Measurements from ENCODE around the gene ST8SIA2.
"Not testable (repeated sequence)": the region's sequence is repeated elsewhere in the genome, so short reads cannot be mapped to it uniquely, and the experiment has no call there.

Gene ST8SIA2

DNA sequence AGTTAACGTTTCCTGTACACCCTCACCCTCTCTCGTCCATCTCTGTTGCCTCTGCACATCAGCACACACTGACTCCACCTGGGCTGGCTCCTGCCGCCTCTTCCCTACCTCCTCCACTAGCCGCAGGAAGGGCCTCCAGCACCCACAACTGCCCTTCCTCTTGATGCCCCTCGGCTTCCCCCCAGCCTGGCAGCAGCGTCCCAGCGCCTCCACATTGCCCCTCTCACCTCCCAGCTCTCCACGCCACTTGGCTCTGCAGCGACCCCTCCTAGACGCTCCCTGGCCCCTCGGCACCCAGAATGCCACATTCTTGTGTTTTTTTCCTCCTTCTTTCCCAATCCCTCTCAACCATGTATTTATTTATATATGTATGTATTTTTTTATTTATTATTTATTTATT is 73.6 kb downstream of the ST8SIA2 start:
- H3K27ac ChIP-seq (ENCODE audit: low read depth, low read length) = no peak overlapping the region
- H3K27me3 ChIP-seq (ENCODE audit: control insufficient read depth in 1 of 2, insufficient read depth in 2 of 2, low read length in 2 of 2) = no peaks in the 10 kb centered on the region
- no peaks in the 10 kb centered on the region for H3K9me3 ChIP-seq (ENCODE audit: low read length)
- H3K4me1 ChIP-seq (ENCODE audit: insufficient read depth, low read length) = no peaks in the 10 kb centered on the region
- H3K4me3 ChIP-seq (ENCODE audit: low read depth in 1 of 2, low read length in 2 of 2) = no peak overlapping the region
- no peaks in the 10 kb centered on the region for H3K36me3 ChIP-seq (ENCODE audit: insufficient read depth, low read length)
- H3K9ac ChIP-seq (ENCODE audit: low read length) = no peak overlapping the region

- Histone ChIP-seq H3K36me3 (ENCODE audit: insufficient read depth, low read length) (no peaks in the 10 kb centered on the region), H3K27me3 (ENCODE audit: control insufficient read depth in 1 of 2, insufficient read depth in 2 of 2, low read length in 2 of 2) (no peaks in the 10 kb centered on the region), H3K9ac (ENCODE audit: low read length) (no peak overlapping the region), H3K27ac (ENCODE audit: low read depth, low read length) (no peak overlapping the region), H3K9me3 (ENCODE audit: low read length) (no peaks in the 10 kb centered on the region), H3K4me1 (ENCODE audit: insufficient read depth, low read length) (no peaks in the 10 kb centered on the region), H3K4me3 (ENCODE audit: low read depth in 1 of 2, low read length in 2 of 2) (no peak overlapping the region)
Observed at GRCh38 chr15:92468991-92469390, 75.3 kb downstream of the ST8SIA2 start.

DNA sequence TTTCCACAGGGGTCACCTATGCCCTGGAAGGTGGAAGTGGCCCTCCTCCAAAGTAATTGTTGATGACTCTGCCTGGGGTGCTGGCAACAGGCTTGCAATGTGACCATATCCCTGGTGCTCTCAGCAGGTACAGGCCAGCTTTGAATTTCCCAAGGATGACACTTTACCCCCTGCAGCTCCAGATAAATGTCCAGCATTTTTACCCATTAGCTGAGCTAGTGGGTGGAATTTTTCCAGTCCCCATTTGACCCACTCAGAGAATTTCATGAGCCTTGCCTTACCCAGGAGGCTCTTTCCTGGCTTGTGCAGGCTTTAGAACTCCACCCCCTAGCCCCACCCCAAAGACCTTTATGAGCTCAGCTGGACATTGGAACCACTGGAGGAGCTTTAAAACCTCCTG is 77.6 kb downstream of the ST8SIA2 start:
- H3K4me1 ChIP-seq (ENCODE audit: insufficient read depth, low read length) = no peaks in the 10 kb centered on the region
- H3K9ac ChIP-seq (ENCODE audit: low read length) = no peak overlapping the region
- no peaks in the 10 kb centered on the region for H3K9me3 ChIP-seq (ENCODE audit: low read length)
- no peak overlapping the region for H3K27ac ChIP-seq (ENCODE audit: low read depth, low read length)
- no peaks in the 10 kb centered on the region for H3K36me3 ChIP-seq (ENCODE audit: insufficient read depth, low read length)
- no peak overlapping the region for H3K4me3 ChIP-seq (ENCODE audit: low read depth in 1 of 2, low read length in 2 of 2)
- no peaks in the 10 kb centered on the region for H3K27me3 ChIP-seq (ENCODE audit: control insufficient read depth in 1 of 2, insufficient read depth in 2 of 2, low read length in 2 of 2)

DNA sequence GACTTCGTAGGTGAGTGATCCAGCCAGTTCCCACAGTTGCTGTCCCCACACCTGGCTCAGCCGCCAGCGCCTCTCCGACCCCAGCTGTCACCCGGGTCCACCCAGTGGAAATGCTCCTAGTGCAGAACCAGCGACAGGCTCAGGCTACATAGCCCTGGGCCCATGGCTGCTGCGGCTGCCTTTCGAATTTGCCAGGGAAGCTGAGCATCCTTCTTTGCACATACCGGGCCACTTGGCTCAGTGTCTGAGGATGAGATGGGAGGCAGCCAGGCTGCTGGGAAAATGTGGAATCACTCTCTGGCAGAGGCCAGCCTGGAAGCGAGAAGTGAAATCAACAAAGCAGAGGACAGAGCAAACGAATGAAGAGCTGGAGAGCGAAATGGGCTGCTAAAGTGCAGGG is 80.1 kb downstream of the ST8SIA2 start:
- H3K27me3 ChIP-seq (ENCODE audit: control insufficient read depth in 1 of 2, insufficient read depth in 2 of 2, low read length in 2 of 2) = no peaks in the 10 kb centered on the region
- no peaks in the 10 kb centered on the region for H3K9me3 ChIP-seq (ENCODE audit: low read length)
- no peak overlapping the region for H3K4me3 ChIP-seq (ENCODE audit: low read depth in 1 of 2, low read length in 2 of 2)
- no peak overlapping the region for H3K27ac ChIP-seq (ENCODE audit: low read depth, low read length)
- no peaks in the 10 kb centered on the region for H3K36me3 ChIP-seq (ENCODE audit: insufficient read depth, low read length)
- H3K4me1 ChIP-seq (ENCODE audit: insufficient read depth, low read length) = no peaks in the 10 kb centered on the region
- H3K9ac ChIP-seq (ENCODE audit: low read length) = no peak overlapping the region

DNA sequence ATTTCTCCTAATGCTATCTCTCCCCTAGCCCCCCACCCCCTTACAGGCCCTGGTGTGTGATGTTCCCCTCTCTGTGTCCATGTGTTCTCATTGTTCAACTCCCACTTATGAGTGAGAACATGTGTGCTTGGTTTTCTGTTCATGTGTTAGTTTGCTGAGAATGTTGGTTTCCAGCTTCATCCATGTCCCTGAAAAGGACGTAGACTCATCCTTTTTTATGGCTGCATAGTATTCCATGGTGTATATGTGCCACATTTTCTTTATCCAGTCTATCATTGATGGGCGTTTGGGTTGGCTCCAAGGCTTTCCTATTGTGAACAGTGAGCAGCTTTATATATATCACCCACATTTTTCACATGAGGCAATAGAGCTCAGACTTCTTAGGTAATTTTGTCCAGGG is 86.0 kb downstream of the ST8SIA2 start:
- not testable (repeated sequence) for H3K4me3 ChIP-seq (ENCODE audit: low read depth in 1 of 2, low read length in 2 of 2); H3K27ac ChIP-seq (ENCODE audit: low read depth, low read length); H3K27me3 ChIP-seq (ENCODE audit: control insufficient read depth in 1 of 2, insufficient read depth in 2 of 2, low read length in 2 of 2); H3K9ac ChIP-seq (ENCODE audit: low read length); H3K9me3 ChIP-seq (ENCODE audit: low read length); H3K36me3 ChIP-seq (ENCODE audit: insufficient read depth, low read length); H3K4me1 ChIP-seq (ENCODE audit: insufficient read depth, low read length)

DNA sequence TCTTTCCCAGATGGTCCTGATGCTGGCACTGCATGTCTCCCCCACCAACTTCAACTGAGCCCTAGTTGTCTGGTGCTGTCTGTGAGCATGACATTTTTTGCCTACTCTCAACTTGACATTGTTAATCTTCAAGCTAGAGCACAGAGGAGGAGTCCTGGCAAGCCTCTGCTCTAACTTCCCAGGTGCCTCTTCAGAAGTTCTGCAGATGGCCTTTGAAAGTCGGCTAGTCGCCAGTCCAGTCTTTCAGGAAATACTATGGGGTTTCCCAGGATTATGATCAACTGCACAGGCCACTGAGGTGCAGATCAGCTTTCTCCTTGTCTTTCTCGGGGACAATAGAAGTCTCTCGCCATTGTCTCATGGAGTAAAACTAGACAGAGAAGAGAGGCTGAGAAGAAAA is 86.7 kb downstream of the ST8SIA2 start:
- H3K4me3 ChIP-seq (ENCODE audit: low read depth in 1 of 2, low read length in 2 of 2) = no peak overlapping the region
- no peaks in the 10 kb centered on the region for H3K4me1 ChIP-seq (ENCODE audit: insufficient read depth, low read length)
- no peak overlapping the region for H3K9ac ChIP-seq (ENCODE audit: low read length)
- H3K27me3 ChIP-seq (ENCODE audit: control insufficient read depth in 1 of 2, insufficient read depth in 2 of 2, low read length in 2 of 2) = no peaks in the 10 kb centered on the region
- no peaks in the 10 kb centered on the region for H3K9me3 ChIP-seq (ENCODE audit: low read length)
- no peak overlapping the region for H3K27ac ChIP-seq (ENCODE audit: low read depth, low read length)
- no peaks in the 10 kb centered on the region for H3K36me3 ChIP-seq (ENCODE audit: insufficient read depth, low read length)

- no peaks in the 10 kb centered on the region for H3K9me3 ChIP-seq (ENCODE audit: low read length)
- H3K27ac ChIP-seq (ENCODE audit: low read depth, low read length) = no peak overlapping the region
- no peak overlapping the region for H3K4me3 ChIP-seq (ENCODE audit: low read depth in 1 of 2, low read length in 2 of 2)
- H3K36me3 ChIP-seq (ENCODE audit: insufficient read depth, low read length) = no peaks in the 10 kb centered on the region
- H3K27me3 ChIP-seq (ENCODE audit: control insufficient read depth in 1 of 2, insufficient read depth in 2 of 2, low read length in 2 of 2) = no peaks in the 10 kb centered on the region
- no peak overlapping the region for H3K9ac ChIP-seq (ENCODE audit: low read length)
- no peaks in the 10 kb centered on the region for H3K4me1 ChIP-seq (ENCODE audit: insufficient read depth, low read length)
Observed at GRCh38 chr15:92485441-92485840, 91.8 kb downstream of the ST8SIA2 start.

DNA sequence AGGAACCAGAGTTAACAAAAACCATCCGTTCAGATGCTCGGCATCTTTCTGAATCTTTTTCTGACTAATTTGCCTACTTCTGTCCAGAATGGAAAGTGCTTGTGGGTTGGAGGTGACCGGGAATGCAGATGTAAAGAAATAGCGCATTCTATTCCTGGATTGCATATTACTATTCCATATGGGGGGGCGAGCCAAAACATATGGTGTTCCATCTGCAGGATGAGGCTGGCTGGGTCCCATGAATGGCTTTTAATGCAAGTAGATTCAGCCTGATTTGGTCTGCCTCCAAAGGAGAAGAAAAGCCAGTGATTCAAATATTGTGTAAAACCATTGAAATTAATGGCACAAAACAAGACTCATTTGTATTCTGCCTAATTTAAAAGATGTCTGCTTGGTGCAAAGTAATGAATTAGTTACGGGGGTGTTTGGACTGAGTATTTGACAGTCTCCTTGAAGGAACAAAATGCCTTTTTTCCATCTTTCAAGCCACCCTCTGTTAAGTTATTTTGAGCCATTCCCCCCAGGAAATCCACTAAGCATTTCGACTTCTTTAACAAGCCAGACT is 99.0 kb downstream of the ST8SIA2 start:
- Histone ChIP-seq H3K36me3 (ENCODE audit: insufficient read depth, low read length) (no peaks in the 10 kb centered on the region), H3K9me3 (ENCODE audit: low read length) (no peaks in the 10 kb centered on the region), H3K27ac (ENCODE audit: low read depth, low read length) (no peak overlapping the region), H3K4me1 (ENCODE audit: insufficient read depth, low read length) (no peaks in the 10 kb centered on the region), H3K27me3 (ENCODE audit: control insufficient read depth in 1 of 2, insufficient read depth in 2 of 2, low read length in 2 of 2) (no peaks in the 10 kb centered on the region), H3K4me3 (ENCODE audit: low read depth in 1 of 2, low read length in 2 of 2) (no peak overlapping the region), H3K9ac (ENCODE audit: low read length) (no peak overlapping the region)

- Histone ChIP-seq H3K9me3 (ENCODE audit: low read length) (no peaks in the 10 kb centered on the region), H3K36me3 (ENCODE audit: insufficient read depth, low read length) (no peaks in the 10 kb centered on the region), H3K4me1 (ENCODE audit: insufficient read depth, low read length) (no peaks in the 10 kb centered on the region), H3K27ac (ENCODE audit: low read depth, low read length) (no peak overlapping the region), H3K27me3 (ENCODE audit: control insufficient read depth in 1 of 2, insufficient read depth in 2 of 2, low read length in 2 of 2) (no peaks in the 10 kb centered on the region), H3K4me3 (ENCODE audit: low read depth in 1 of 2, low read length in 2 of 2) (no peak overlapping the region), H3K9ac (ENCODE audit: low read length) (no peak overlapping the region)
Observed at GRCh38 chr15:92494806-92495336, 101.2 kb downstream of the ST8SIA2 start.

DNA sequence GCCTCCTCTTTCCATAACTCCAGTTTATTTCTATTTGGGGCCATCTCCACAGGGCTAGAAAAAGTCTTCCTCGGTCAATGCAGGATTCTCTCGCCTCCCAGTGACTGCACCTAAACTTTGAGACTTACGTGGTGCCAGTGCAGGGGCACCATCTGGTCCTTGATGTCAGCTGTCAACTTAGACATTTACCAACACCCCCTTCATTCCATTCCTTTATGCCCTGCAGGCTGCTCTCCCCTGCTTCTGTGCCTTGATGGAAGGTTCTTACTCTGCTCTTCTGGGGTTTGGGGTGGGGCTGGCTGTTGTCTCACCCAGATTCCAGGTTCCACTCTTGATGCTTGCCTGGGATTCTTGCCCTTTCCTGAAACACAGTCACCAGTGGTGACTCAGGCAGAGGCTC is 101.8 kb downstream of the ST8SIA2 start:
- no peaks in the 10 kb centered on the region for H3K9me3 ChIP-seq (ENCODE audit: low read length)
- no peak overlapping the region for H3K4me3 ChIP-seq (ENCODE audit: low read depth in 1 of 2, low read length in 2 of 2)
- no peaks in the 10 kb centered on the region for H3K27me3 ChIP-seq (ENCODE audit: control insufficient read depth in 1 of 2, insufficient read depth in 2 of 2, low read length in 2 of 2)
- H3K36me3 ChIP-seq (ENCODE audit: insufficient read depth, low read length) = no peaks in the 10 kb centered on the region
- H3K9ac ChIP-seq (ENCODE audit: low read length) = no peak overlapping the region
- no peak overlapping the region for H3K27ac ChIP-seq (ENCODE audit: low read depth, low read length)
- H3K4me1 ChIP-seq (ENCODE audit: insufficient read depth, low read length) = no peaks in the 10 kb centered on the region

- Histone ChIP-seq H3K36me3 (ENCODE audit: insufficient read depth, low read length) (no peaks in the 10 kb centered on the region), H3K27ac (ENCODE audit: low read depth, low read length) (no peak overlapping the region), H3K9ac (ENCODE audit: low read length) (no peak overlapping the region), H3K4me3 (ENCODE audit: low read depth in 1 of 2, low read length in 2 of 2) (no peak overlapping the region), H3K9me3 (ENCODE audit: low read length) (no peaks in the 10 kb centered on the region), H3K4me1 (ENCODE audit: insufficient read depth, low read length) (no peaks in the 10 kb centered on the region), H3K27me3 (ENCODE audit: control insufficient read depth in 1 of 2, insufficient read depth in 2 of 2, low read length in 2 of 2) (no peaks in the 10 kb centered on the region)
Observed at GRCh38 chr15:92499731-92500530, 106.2 kb downstream of the ST8SIA2 start.

GRCh38 chr15:92502336-92502735 is 108.7 kb downstream of the ST8SIA2 start:
- no peak overlapping the region for H3K9ac ChIP-seq (ENCODE audit: low read length)
- no peaks in the 10 kb centered on the region for H3K4me1 ChIP-seq (ENCODE audit: insufficient read depth, low read length)
- no peaks in the 10 kb centered on the region for H3K36me3 ChIP-seq (ENCODE audit: insufficient read depth, low read length)
- H3K27ac ChIP-seq (ENCODE audit: low read depth, low read length) = no peak overlapping the region
- no peak overlapping the region for H3K4me3 ChIP-seq (ENCODE audit: low read depth in 1 of 2, low read length in 2 of 2)
- no peaks in the 10 kb centered on the region for H3K27me3 ChIP-seq (ENCODE audit: control insufficient read depth in 1 of 2, insufficient read depth in 2 of 2, low read length in 2 of 2)
- no peaks in the 10 kb centered on the region for H3K9me3 ChIP-seq (ENCODE audit: low read length)
